Right hindlimb (tissue), 1 donor: ENCODE results near the gene SPAG16.
"Not testable (repeated sequence)": the region's sequence is repeated elsewhere in the genome, so short reads cannot be mapped to it uniquely, and the experiment has no call there.

Source experiments
- DNase-seq: peaks from one replicate; pipeline ENCODE4 v3.0.0-alpha.2; 2018

The SPAG16 gene

GRCh38 chr2:213861638-213862037, 577.4 kb downstream of the SPAG16 start:
- DNase-seq: no peak

GRCh38 chr2:213862407-213863076, 578.3 kb downstream of the SPAG16 start:
- no peak for DNase-seq

GRCh38 chr2:213863541-213863940, 579.3 kb downstream of the SPAG16 start:
- DNase-seq: no peak

GRCh38 chr2:213868526-213868925, 584.3 kb downstream of the SPAG16 start:
- no peak for DNase-seq

- no peak for DNase-seq
Observed at GRCh38 chr2:213885485-213885884, 601.2 kb downstream of the SPAG16 start.

- no peak for DNase-seq
Observed at GRCh38 chr2:213914510-213914909, 630.2 kb downstream of the SPAG16 start.

- DNase-seq: no peak
Observed at GRCh38 chr2:213920014-213920413, 635.8 kb downstream of the SPAG16 start.

- no peak for DNase-seq
Observed at GRCh38 chr2:213923543-213923942, 639.3 kb downstream of the SPAG16 start.

GRCh38 chr2:213934560-213934959, 650.3 kb downstream of the SPAG16 start:
- DNase-seq: no peak

GRCh38 chr2:213958086-213958485, 673.8 kb downstream of the SPAG16 start:
- no peak for DNase-seq

GRCh38 chr2:213959589-213959988, 675.3 kb downstream of the SPAG16 start:
- no peak for DNase-seq

- DNase-seq: no peak
Observed at GRCh38 chr2:213971536-213971935, 687.3 kb downstream of the SPAG16 start.

GRCh38 chr2:213980883-213981282, 696.6 kb downstream of the SPAG16 start:
- no peak for DNase-seq

- DNase-seq: no peak
Observed at GRCh38 chr2:213989207-213989606, 704.9 kb downstream of the SPAG16 start.

GRCh38 chr2:213991453-213992108, 707.3 kb downstream of the SPAG16 start:
- no peak for DNase-seq

GRCh38 chr2:213995400-213996105, 711.3 kb downstream of the SPAG16 start:
- DNase-seq: no peak

GRCh38 chr2:213998976-213999375, 714.7 kb downstream of the SPAG16 start:
- DNase-seq: not testable (repeated sequence)

- DNase-seq: no peak
Observed at GRCh38 chr2:214004463-214004862, 720.2 kb downstream of the SPAG16 start.

- no peak for DNase-seq
Observed at GRCh38 chr2:214005337-214005736, 721.1 kb downstream of the SPAG16 start.

- no peak for DNase-seq
Observed at GRCh38 chr2:214006601-214007000, 722.3 kb downstream of the SPAG16 start.

- no peak for DNase-seq
Observed at GRCh38 chr2:214011676-214012075, 727.4 kb downstream of the SPAG16 start.

- no peak for DNase-seq
Observed at GRCh38 chr2:214014551-214015220, 730.4 kb downstream of the SPAG16 start.

GRCh38 chr2:214019229-214019972, 735.1 kb downstream of the SPAG16 start:
- no peak for DNase-seq
